Glomerular visceral epithelial cell (primary cell): Measurements from ENCODE around the gene GBX1.

Experiments used
- DNase-seq: peaks from one replicate; pipeline ENCODE4 v3.0.0-alpha.2; 2016; ENCODE audit errors: extremely low spot score

The GBX1 gene

DNA sequence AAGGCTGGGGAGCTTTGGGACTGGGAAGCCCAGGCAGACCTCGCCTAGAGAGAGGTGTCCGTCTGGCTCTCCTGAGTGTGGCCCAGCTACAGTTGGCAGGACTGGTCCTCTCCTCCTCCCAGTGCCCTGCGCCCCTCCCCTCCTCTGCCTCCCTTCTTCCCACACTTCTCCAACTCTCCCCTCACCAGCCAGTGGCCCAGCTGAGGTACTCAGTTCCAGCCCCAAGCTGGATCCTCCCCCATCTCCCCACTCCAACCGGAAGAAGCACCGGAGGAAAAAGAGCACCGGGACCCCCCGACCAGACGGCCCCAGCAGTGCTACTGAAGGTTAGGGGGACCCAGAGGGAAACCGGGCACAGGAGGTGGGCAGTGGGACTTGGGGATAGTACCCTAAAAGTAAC lies 27.7 kb downstream of the GBX1 start:
- DNase-seq = no peak

DNA sequence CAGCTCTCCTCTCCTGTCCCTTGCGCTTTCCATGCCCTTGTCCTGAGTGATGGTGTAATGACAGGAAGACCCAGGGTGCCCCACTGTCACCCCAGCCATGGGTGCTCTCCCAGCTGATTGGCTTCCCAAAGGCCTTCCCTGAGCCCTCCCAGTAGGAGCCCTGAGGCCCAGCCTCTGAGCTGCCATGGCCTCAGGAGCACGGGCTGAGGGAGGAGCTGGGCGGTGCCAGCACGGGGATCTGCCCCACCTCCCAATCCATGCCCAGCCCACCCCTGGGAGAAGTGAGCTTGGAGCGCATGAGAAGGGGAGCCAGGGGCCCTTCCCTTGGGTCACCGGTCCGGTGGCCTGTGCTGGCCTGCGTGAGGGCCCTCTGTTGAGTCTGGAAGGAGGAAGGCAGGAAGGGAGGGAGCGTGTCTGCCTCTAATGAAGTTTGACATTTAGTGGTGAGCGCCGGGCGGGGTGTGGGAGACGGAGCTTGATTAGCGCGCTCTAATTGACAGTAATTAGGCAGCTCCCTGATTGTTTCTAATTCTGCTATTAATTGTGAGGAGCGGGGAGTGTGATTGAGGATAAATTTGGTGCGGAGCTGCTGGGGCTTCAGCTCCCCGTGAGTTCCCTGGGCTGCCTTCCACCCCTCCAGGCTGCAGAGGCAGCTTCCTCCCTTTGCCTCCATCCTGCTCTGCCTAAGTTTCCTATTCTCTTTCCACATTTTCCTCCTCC lies 28.3 kb downstream of the GBX1 start:
- no peak for DNase-seq

DNA sequence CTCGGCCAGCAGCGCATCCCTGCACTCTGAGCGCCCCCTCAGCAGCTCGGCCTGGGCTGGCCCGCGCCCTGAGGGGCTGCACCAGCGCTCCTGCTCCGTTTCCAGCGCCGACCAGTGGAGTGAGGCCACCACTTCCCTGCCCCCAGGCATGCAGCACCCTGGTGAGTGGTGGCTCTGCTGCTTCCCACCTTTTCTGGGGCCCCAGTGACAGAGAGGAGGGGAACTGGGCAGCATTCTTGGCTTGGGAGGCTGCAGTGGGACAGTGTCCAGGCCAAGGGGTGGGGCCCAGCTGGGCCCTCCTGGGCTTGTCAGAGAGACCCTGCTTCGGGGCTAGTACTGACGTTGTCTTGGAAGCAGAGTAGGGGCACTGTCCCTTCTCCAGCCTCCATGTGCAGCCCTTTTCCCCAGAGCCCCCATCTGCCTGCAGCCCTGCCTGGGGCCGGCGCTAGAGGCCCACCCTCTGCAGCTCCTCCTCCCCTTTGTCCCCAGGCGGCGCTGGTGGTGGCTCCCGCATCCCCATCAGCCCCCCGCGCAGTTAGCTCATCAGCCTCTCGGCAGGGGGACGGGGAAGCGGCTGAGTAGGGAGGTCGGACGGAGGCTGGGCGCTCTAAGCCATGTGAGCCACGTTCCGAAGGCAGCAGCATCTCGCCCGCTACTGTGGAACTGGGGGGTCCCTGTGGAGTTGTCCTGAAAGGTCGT lies 29.2 kb downstream of the GBX1 start:
- no peak for DNase-seq

DNA sequence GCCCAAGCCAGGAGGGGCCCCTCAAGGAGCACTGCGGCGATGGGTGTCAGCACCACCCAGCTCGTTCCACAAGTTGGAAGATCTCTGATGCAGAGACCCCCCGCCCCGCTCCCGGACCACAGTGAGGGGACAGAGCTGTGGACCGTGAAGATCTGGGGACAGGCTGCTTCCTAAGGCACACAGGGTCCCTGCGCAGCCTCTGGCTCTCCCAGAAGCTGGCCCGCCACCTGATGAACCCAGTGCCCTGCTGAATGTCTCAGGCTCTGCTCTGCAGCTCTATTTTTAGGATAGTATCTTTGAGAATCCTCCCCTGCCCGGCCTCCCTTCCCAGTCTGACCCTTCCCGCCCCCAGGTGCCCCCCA lies 29.7 kb downstream of the GBX1 start:
- DNase-seq = no peak

GRCh38 chr7:151137076-151137675 lies 30.3 kb downstream of the GBX1 start:
- DNase-seq = no peak

GRCh38 chr7:151135866-151136843 lies 31.3 kb downstream of the GBX1 start:
- no peak for DNase-seq

GRCh38 chr7:151135525-151135845 lies 32.0 kb downstream of the GBX1 start:
- no peak for DNase-seq

- no peak for DNase-seq
These were observed 32.6 kb downstream of the GBX1 start for GRCh38 chr7:151134743-151135524.

- no peak for DNase-seq
These were observed 33.3 kb downstream of the GBX1 start for GRCh38 chr7:151133986-151134742.

DNA sequence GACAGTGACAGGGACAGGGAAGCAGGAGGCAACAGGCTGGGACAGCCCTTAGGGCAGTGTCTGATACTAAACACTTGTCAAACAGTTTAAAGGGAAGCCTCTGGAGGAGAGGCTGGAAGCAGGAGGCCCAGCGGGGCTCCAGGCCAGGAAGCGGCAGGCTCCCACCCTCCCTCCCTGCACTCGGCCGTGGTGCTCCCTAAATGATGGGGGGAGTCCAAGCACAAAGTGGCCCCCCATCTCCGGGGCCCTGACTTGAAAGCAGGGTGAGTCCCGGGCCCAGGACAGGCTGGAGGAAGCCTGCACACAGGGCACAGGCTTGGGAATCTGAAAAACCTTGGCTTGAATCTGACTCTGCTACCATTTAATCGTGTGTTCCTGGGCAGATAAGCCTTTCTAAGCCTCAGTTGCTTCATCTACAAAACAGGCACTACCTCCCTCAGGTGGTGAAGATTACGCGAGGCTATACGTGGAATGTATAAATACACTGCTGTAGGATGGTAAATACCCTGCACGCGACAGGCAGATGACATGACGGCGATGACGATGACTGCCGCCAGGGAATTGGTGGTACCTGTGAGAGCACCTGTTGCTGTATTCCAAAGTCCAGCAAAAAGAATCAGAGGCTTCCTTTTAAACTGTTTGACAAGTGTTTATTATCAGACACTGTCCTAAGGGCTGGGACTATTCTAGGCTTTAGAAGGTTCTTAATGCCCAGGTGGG lies 34.1 kb downstream of the GBX1 start:
- no peak for DNase-seq

DNA sequence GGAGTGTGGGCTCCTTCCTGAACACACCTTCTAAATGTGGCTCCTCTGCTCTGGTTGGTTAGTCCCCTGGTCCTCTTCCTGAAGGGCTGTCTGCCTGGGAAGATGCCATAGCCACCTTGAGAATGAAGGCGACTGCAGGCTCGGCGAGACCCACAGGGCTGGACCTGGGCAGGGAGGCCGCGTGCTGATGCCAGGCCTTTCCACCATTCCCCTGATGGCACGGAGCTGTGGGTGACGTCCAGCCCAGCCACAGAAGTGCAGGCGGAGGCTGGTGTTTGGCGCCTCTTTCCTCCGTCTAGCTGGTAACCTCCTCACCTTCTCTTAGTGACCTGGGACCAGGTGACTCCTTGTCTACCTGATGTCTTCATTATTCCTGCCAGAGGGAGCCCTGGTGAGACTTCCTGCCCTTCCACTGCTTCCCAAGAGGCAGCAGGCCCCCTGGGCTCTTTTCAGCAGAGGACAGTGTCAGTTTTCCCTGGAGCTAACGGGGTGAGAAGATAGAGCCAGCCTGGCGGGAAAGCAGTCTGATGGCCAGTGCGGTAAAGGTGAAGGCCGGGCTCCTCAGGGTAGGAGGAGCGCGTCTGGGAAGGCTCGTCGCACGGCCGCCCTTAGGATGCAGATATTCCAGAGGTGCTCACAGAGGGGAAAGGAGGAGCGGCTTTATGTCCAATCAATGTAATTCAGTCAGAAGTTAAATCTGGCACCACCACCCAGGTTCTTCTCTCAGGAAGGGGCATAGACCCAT lies 34.9 kb downstream of the GBX1 start:
- no peak for DNase-seq

DNA sequence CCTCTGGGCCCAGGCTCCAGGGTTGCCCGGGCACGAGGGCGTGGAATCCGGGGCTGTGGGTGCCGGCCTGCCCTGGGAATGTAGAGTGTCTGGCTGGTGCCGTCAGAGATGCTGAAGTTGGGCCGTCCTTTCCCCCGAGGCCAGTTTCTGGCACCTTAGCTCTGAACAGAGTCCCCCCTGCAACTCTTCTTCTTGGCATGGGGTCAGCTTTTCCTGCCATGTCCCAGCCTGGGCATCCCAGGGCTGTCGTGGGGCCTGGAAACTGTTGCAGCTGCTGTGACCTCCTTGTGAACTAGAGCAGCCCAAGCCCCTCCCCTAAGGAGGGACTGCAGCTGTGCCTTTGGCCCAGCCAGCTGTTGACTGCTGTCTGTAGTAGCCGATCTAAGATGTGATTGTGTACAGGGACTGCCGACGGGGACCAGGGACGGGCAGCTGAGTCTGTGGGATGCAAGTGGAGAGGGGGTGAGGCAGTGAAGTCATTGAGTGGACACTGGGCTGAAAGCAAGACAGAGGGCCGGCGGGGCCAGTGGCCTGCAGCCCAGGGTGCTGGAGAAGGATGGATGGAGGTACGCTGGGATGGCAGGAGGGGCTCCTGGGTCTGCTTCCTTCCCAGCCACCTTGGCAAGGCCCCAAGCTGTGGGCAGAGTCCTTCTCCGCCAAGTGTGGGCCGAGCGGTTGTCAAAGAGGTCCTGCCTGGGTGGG lies 35.8 kb downstream of the GBX1 start:
- DNase-seq = no peak

GRCh38 chr7:151131224-151131591 lies 36.3 kb downstream of the GBX1 start:
- DNase-seq = no peak

DNA sequence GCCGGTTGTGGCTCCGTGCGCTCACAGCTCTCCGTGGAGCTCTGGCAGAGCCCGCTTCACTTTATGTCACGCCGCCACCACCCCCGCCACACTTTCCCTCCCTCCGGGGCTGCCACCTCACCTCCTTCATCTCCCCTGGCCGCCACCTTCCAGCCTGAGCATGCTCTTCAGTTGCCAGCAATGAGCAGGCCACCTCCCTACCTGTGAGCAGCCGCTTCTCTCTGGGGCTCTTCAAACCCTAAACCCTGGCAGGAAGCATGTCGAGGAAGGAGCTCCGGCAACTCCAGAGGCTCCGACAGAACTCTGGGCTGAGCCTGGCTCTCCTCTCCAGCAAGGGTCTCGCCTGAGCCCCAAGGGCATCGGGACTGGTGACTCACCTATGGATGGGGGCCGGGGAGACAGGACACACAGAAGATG lies 36.7 kb downstream of the GBX1 start:
- no peak for DNase-seq

DNA sequence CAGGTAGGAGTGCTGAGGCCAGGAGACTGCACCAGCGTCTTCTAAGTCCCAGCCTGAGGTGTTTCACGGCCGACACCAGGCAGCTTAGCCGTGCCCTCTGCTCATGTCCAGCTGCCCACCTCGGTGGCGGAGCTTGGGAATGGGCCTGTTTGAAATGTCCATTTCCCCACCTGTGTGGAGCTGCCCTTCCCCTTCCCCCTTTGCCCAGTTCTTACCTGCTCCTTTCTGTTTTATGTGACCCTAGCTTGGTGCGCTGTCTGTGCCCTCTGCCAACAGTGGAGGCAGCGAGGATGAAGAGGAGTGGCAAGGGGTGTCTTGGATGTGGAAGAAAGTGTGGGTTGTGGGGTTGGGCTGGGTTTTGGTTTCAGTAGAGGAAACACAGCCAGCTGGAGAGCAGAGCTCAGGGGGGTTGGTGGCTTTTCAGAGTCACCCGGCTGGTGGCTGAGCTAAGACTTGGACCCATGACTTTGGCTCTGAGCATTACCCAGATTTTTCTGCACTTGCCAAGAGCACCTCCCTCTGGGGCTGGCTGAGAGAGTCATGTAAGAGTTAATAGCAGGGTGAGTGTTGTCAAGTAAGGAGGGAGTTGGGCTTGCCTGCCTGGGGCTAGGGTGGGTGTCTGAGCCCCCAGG lies 37.4 kb downstream of the GBX1 start:
- DNase-seq = no peak

DNA sequence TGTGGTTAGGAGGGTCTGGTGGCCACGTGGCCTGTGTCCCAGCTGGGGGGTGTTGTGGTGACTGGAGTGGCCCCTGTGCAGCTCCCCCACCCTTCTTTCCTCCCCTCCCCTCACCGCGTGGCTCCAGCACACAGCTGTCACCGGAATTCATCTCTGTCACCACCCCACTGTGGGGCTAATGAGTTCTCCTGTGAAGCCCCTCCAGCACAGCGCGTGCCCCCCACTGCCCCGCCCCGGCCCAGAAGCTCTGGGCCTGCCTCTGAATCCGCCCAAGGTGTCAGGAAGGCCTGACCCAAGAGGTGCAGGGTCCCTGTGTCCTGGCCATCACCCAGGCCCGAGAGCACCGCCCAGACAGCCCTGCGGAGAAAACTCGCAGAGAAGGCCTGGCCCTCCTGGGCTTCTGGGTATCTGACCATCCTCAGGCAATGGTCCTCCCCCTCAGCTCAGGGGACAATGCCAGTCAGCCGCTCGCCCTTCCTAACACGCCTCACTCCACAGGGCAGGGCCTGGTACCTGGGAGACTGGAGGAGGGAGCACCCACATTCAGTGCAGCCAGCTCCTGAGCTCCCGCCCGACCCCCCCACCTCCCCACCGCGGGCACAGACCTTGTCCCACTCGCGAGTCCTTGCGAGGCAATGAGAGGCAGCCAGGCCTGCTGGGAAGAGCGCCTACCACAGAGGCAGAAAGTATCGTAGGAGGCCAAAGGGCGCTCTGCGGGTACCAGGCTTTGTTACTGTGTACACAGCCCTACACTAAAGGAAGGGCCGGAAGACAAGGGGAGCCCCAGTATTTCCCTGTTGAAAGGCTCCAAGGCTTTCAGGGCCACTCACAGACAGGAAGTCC lies 38.2 kb downstream of the GBX1 start:
- no peak for DNase-seq

- DNase-seq = no peak
These were observed 38.8 kb downstream of the GBX1 start for GRCh38 chr7:151128716-151129115.
